A549 treated with RU486 at 1 μM for 4 hours (cell line): ENCODE results near the gene TAS1R1. TPM values are rescaled to one million over a fixed set of nuclear protein-coding genes. Genes with fewer than 3 reads are reported as not detected.

ENCODE experiments used
- total RNA-seq: library from RNA; stranded (reverse); fragments of 200-300 nt; extraction: Qiagen RNA extraction; gene quantifications from 5 replicates; pipeline ENCODE4 v1.2.3, GENCODE V29; 2022; ENCODE audit warnings: low read depth

The TAS1R1 gene
- not detected in 5 replicates for total RNA-seq

GRCh38 chr1:6554907-6555778 is at the start of gene TAS1R1:
Gene TAS1R1, plus strand, starts transcription at chr1:6555307. Its CDS starts 67 bp downstream, at chr1:6555374.

GRCh38 chr1:6554031-6554906 is 838 bp upstream of the TAS1R1 start, which contains the start of gene NOL9:
Gene NOL9, minus strand, starts transcription at chr1:6554513. Its CDS starts 11 bp downstream, at chr1:6554502.

GRCh38 chr1:6579374-6580118 is 24.4 kb downstream of the TAS1R1 start, which contains the start of gene ZBTB48:
Gene ZBTB48, plus strand, starts transcription at chr1:6579994. Its CDS starts 616 bp downstream, at chr1:6580610.

DNA sequence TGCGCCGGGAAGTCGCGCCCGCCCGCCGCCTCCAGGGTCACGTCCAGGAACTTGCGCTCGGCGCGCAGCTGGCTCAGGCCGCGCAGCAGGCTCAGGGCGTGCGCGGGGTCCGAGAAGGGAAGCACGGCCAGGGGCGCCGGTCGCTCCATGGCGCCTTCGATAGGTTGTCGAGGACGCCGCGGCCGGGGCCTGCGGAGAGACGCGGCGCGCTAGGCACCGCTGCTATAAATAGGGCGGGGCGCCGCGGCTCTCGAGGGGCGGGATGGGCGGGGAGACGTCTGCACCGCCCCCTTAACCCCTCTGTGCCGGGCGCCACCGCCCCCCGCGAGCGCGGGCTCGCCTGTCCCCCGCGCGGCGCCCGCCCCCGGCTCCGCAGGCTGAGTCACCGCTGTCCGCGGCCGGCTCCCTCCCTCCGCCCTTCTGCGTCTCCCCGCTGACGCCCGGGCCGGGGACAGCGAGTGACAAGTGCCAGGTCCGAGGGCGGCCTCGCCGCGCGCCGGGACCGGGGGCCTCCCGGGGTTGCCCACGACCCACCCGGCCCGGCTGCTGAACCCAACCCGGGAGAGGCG is 47.6 kb downstream of the TAS1R1 start, which contains the start of gene KLHL21:
Gene KLHL21, minus strand, starts transcription at position 201 of the 569 bp plus-strand sequence. Its CDS starts 52 bp downstream, at position 149.

GRCh38 chr1:6613361-6614018 is 58.4 kb downstream of the TAS1R1 start, which contains the start of gene PHF13:
Gene PHF13, plus strand, starts transcription at chr1:6613731. Its CDS starts 336 bp downstream, at chr1:6614067.

DNA sequence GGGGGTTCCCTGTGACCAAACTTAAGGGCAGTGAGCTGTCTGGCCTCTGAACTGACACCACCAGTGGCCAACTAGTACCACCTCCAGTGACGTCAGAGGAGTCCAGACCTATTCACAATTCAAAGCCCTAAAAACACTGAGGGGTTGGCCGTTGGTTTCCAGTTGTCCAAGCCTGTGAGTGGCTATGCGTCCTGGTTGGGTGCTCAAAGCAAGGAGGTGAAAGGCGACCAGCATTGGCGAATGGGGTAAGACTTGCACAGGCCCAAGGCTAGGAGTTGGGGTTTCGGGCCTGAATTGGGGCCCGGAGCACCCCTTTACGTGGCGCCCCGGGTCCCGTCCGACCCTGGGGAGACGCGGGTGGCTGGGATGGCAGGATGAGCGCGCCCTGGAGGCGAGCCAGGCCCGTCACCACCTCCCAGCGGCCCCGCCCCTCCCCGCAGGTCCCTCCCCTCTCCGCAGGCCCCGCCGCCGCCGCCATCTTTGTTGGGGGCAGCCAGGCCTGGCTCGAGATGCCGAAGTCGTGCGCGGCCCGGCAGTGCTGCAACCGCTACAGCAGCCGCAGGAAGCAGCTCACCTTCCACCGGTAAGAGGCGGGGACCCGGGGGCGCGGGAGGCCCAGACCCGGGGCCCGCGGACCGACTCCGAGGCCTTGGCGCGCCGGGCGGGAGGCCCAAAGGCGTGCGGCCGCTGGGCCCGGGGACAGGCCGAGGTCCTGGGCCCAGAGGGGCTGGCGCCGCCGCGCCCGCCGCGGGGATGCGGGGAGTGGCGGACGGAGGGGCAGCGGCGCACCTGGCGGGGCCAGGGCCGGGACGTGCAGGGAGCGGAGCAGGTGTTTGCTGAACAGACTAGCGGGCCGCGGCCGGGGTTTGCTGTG is 69.8 kb downstream of the TAS1R1 start, which contains the start of gene THAP3:
Gene THAP3, plus strand, starts transcription at position 159 of the 874 bp plus-strand sequence. Its CDS starts 351 bp downstream, at position 510.

Other genes with a start within 250 kb of the TAS1R1 start
- gene ACOT7, start 161.5 kb upstream of the TAS1R1 start, total RNA-seq = 53.5 to 77.1 TPM (median 70.0 TPM) in 5 replicates
- gene HES2, start 135.4 kb upstream of the TAS1R1 start, total RNA-seq = 2.3 to 4.7 TPM (median 4.2 TPM) in 5 replicates
- 0.32 to 0.61 TPM (median 0.48 TPM) in 5 replicates for gene ESPN, start 130.5 kb upstream of the TAS1R1 start, total RNA-seq
- 1.8 to 4.0 TPM (median 2.4 TPM) in 5 replicates for gene TNFRSF25, start 89.1 kb upstream of the TAS1R1 start, total RNA-seq
- gene PLEKHG5, start 63.6 kb upstream of the TAS1R1 start, total RNA-seq = 2.1 to 4.0 TPM (median 2.8 TPM) in 5 replicates
- gene NOL9, start 794 bp upstream of the TAS1R1 start, total RNA-seq = 3.3 to 5.1 TPM (median 4.5 TPM) in 5 replicates
- 9.4 to 14.3 TPM (median 11.2 TPM) in 5 replicates for gene ZBTB48, start 24.7 kb downstream of the TAS1R1 start, total RNA-seq
- gene KLHL21, start 47.6 kb downstream of the TAS1R1 start, total RNA-seq = 20.6 to 32.5 TPM (median 26.0 TPM) in 5 replicates
- 7.7 to 10.7 TPM (median 9.4 TPM) in 5 replicates for gene PHF13, start 58.4 kb downstream of the TAS1R1 start, total RNA-seq
- 14.9 to 17.9 TPM (median 17.2 TPM) in 5 replicates for gene THAP3, start 69.6 kb downstream of the TAS1R1 start, total RNA-seq
- gene DNAJC11, start 146.5 kb downstream of the TAS1R1 start, total RNA-seq = 32.0 to 40.4 TPM (median 34.6 TPM) in 5 replicates
- gene CAMTA1, start 230.1 kb downstream of the TAS1R1 start, total RNA-seq = 61.7 to 75.4 TPM (median 70.0 TPM) in 5 replicates